Measurements from ENCODE around the gene MAMLD1.

Gene MAMLD1

GRCh38 chrX:150416469-150416868 lies 53.4 kb downstream of the MAMLD1 start:
- 100% methylated on average over 5 of the region's 6 CpGs for WGBS
- Histone ChIP-seq H3K79me1 (replicated peaks; ENCODE audit: low read length, poor library complexity, severe bottlenecking) (peaks cover 2% of the 10 kb centered on the region), H3K27me3 (ENCODE audit: control insufficient read depth in 1 of 2, insufficient read depth in 1 of 2, low read length in 2 of 2) (peaks cover 0 to 10% of the 10 kb centered on the region in 2 experiments), H4K91ac (ENCODE audit: low read length) (no peak overlapping the region), H4K8ac (ENCODE audit: low read length) (no peak overlapping the region), H2AFZ (ENCODE audit: low read depth, low read length) (no peak overlapping the region), H3K36me3 (ENCODE audit: control insufficient read depth in 1 of 2, insufficient read depth in 2 of 2, low read depth in 1 of 2, low read length in 2 of 2) (no peaks in the 10 kb centered on the region), H3K18ac (ENCODE audit: low read depth in 1 of 2, low read length in 2 of 2) (no peak overlapping the region), H3K4me1 (ENCODE audit: control insufficient read depth, insufficient read depth, low read depth, low read length) (no peaks in the 10 kb centered on the region), H2BK12ac (ENCODE audit: low read length in 2 of 2) (no peak overlapping the region), H2AK5ac (ENCODE audit: low read length, severe bottlenecking) (no peak overlapping the region), H3K14ac (ENCODE audit: low read length in 2 of 2) (no peak overlapping the region), H3K4me2 (ENCODE audit: low read length, poor library complexity, severe bottlenecking) (no peak overlapping the region), H2BK5ac (ENCODE audit: low read depth, low read length, poor library complexity, severe bottlenecking) (no peak overlapping the region), H2BK120ac (ENCODE audit: low read depth, low read length) (no peak overlapping the region), H3K23ac (ENCODE audit: low read length in 2 of 2) (no peak overlapping the region), H3K4ac (ENCODE audit: low read depth in 1 of 2, low read length in 2 of 2) (no peak overlapping the region), H3K9me3 (ENCODE audit: control insufficient read depth, low read length) (peaks cover 2% of the 10 kb centered on the region), H3K4me3 (ENCODE audit: insufficient read depth in 1 of 2, low read depth in 1 of 2, low read length in 2 of 2) (no peak overlapping the region), H3K27ac (ENCODE audit: low read length, poor library complexity, severe bottlenecking) (no peak overlapping the region), H3K9ac (ENCODE audit: low read length) (no peak overlapping the region), H2BK15ac (ENCODE audit: low read depth, poor library complexity, severe bottlenecking) (no peak overlapping the region)
- DNase-seq, result no peak

GRCh38 chrX:150421816-150422215 lies 58.7 kb downstream of the MAMLD1 start:
- Histone ChIP-seq H2BK5ac (ENCODE audit: low read depth, low read length, poor library complexity, severe bottlenecking) (no peak overlapping the region), H3K9me3 (ENCODE audit: control insufficient read depth, low read length) (peaks cover 3% of the 10 kb centered on the region), H3K18ac (ENCODE audit: low read depth in 1 of 2, low read length in 2 of 2) (no peak overlapping the region), H3K9ac (ENCODE audit: low read length) (peak overlapping the region; percentile 27), H3K27ac (ENCODE audit: low read length, poor library complexity, severe bottlenecking) (no peak overlapping the region), H3K4me2 (ENCODE audit: low read length, poor library complexity, severe bottlenecking) (no peak overlapping the region), H3K79me1 (replicated peaks; ENCODE audit: low read length, poor library complexity, severe bottlenecking) (peaks cover 6% of the 10 kb centered on the region), H3K4ac (ENCODE audit: low read depth in 1 of 2, low read length in 2 of 2) (no peak overlapping the region), H3K23ac (ENCODE audit: low read length in 2 of 2) (no peak overlapping the region), H3K36me3 (ENCODE audit: control insufficient read depth in 1 of 2, insufficient read depth in 2 of 2, low read depth in 1 of 2, low read length in 2 of 2) (no peaks in the 10 kb centered on the region), H2BK15ac (ENCODE audit: low read depth, poor library complexity, severe bottlenecking) (no peak overlapping the region), H3K14ac (ENCODE audit: low read length in 2 of 2) (no peak overlapping the region), H3K4me1 (ENCODE audit: control insufficient read depth, insufficient read depth, low read depth, low read length) (no peaks in the 10 kb centered on the region), H3K4me3 (ENCODE audit: insufficient read depth in 1 of 2, low read depth in 1 of 2, low read length in 2 of 2) (peak overlapping the region in 1 of 2 experiments; percentile 26), H2AFZ (ENCODE audit: low read depth, low read length) (no peak overlapping the region), H2BK120ac (ENCODE audit: low read depth, low read length) (no peak overlapping the region), H2AK5ac (ENCODE audit: low read length, severe bottlenecking) (no peak overlapping the region), H2BK12ac (ENCODE audit: low read length in 2 of 2) (no peak overlapping the region), H3K27me3 (ENCODE audit: control insufficient read depth in 1 of 2, insufficient read depth in 1 of 2, low read length in 2 of 2) (peaks cover 0 to 3% of the 10 kb centered on the region in 2 experiments), H4K91ac (ENCODE audit: low read length) (no peak overlapping the region), H4K8ac (ENCODE audit: low read length) (no peak overlapping the region)
- WGBS, result 86% methylated on average over 8 of the region's 8 CpGs
- no peak for DNase-seq

GRCh38 chrX:150429594-150429993 lies 66.5 kb downstream of the MAMLD1 start:
- no peak overlapping the region for H2BK5ac ChIP-seq (ENCODE audit: low read depth, low read length, poor library complexity, severe bottlenecking)
- H3K23ac ChIP-seq (ENCODE audit: low read length in 2 of 2), result no peak overlapping the region
- H3K4me1 ChIP-seq (ENCODE audit: control insufficient read depth, insufficient read depth, low read depth, low read length), result no peaks in the 10 kb centered on the region
- H2BK12ac ChIP-seq (ENCODE audit: low read length in 2 of 2), result no peak overlapping the region
- no peak overlapping the region for H2AK5ac ChIP-seq (ENCODE audit: low read length, severe bottlenecking)
- DNase-seq, result peak; percentile 82
- H3K18ac ChIP-seq (ENCODE audit: low read depth in 1 of 2, low read length in 2 of 2), result no peak overlapping the region
- H3K27me3 ChIP-seq (ENCODE audit: control insufficient read depth in 1 of 2, insufficient read depth in 1 of 2, low read length in 2 of 2), result peaks cover 0 to 10% of the 10 kb centered on the region in 2 experiments
- H3K9ac ChIP-seq (ENCODE audit: low read length), result no peak overlapping the region
- WGBS, result no CpG with 5 or more reads among the region's 1 CpG
- no peak overlapping the region for H3K4me2 ChIP-seq (ENCODE audit: low read length, poor library complexity, severe bottlenecking)
- H3K4me3 ChIP-seq (ENCODE audit: insufficient read depth in 1 of 2, low read depth in 1 of 2, low read length in 2 of 2), result no peak overlapping the region
- no peak overlapping the region for H3K27ac ChIP-seq (ENCODE audit: low read length, poor library complexity, severe bottlenecking)
- H2BK120ac ChIP-seq (ENCODE audit: low read depth, low read length), result no peak overlapping the region
- H4K8ac ChIP-seq (ENCODE audit: low read length), result no peak overlapping the region
- H4K91ac ChIP-seq (ENCODE audit: low read length), result no peak overlapping the region
- H3K79me1 ChIP-seq (replicated peaks; ENCODE audit: low read length, poor library complexity, severe bottlenecking), result peaks cover 6% of the 10 kb centered on the region
- H3K36me3 ChIP-seq (ENCODE audit: control insufficient read depth in 1 of 2, insufficient read depth in 2 of 2, low read depth in 1 of 2, low read length in 2 of 2), result no peaks in the 10 kb centered on the region
- H3K9me3 ChIP-seq (ENCODE audit: control insufficient read depth, low read length), result no peaks in the 10 kb centered on the region
- no peak overlapping the region for H2BK15ac ChIP-seq (ENCODE audit: low read depth, poor library complexity, severe bottlenecking)
- H3K14ac ChIP-seq (ENCODE audit: low read length in 2 of 2), result no peak overlapping the region
- no peak overlapping the region for H2AFZ ChIP-seq (ENCODE audit: low read depth, low read length)
- H3K4ac ChIP-seq (ENCODE audit: low read depth in 1 of 2, low read length in 2 of 2), result no peak overlapping the region

- Histone ChIP-seq H2BK15ac (ENCODE audit: low read depth, poor library complexity, severe bottlenecking) (no peak overlapping the region), H3K14ac (ENCODE audit: low read length in 2 of 2) (no peak overlapping the region), H3K23ac (ENCODE audit: low read length in 2 of 2) (no peak overlapping the region), H2BK120ac (ENCODE audit: low read depth, low read length) (no peak overlapping the region), H3K4me3 (ENCODE audit: insufficient read depth in 1 of 2, low read depth in 1 of 2, low read length in 2 of 2) (no peak overlapping the region), H3K4me1 (ENCODE audit: control insufficient read depth, insufficient read depth, low read depth, low read length) (peaks cover 3% of the 10 kb centered on the region), H3K4me2 (ENCODE audit: low read length, poor library complexity, severe bottlenecking) (no peak overlapping the region), H4K91ac (ENCODE audit: low read length) (no peak overlapping the region), H3K4ac (ENCODE audit: low read depth in 1 of 2, low read length in 2 of 2) (no peak overlapping the region), H3K27me3 (ENCODE audit: control insufficient read depth in 1 of 2, insufficient read depth in 1 of 2, low read length in 2 of 2) (peaks cover 0 to 2% of the 10 kb centered on the region in 2 experiments), H3K9me3 (ENCODE audit: control insufficient read depth, low read length) (no peaks in the 10 kb centered on the region), H2AK5ac (ENCODE audit: low read length, severe bottlenecking) (no peak overlapping the region), H3K36me3 (ENCODE audit: control insufficient read depth in 1 of 2, insufficient read depth in 2 of 2, low read depth in 1 of 2, low read length in 2 of 2) (no peaks in the 10 kb centered on the region), H3K18ac (ENCODE audit: low read depth in 1 of 2, low read length in 2 of 2) (no peak overlapping the region), H4K8ac (ENCODE audit: low read length) (no peak overlapping the region), H3K27ac (ENCODE audit: low read length, poor library complexity, severe bottlenecking) (no peak overlapping the region), H3K79me1 (replicated peaks; ENCODE audit: low read length, poor library complexity, severe bottlenecking) (peaks cover 2% of the 10 kb centered on the region), H2AFZ (ENCODE audit: low read depth, low read length) (no peak overlapping the region), H3K9ac (ENCODE audit: low read length) (no peak overlapping the region), H2BK12ac (ENCODE audit: low read length in 2 of 2) (no peak overlapping the region), H2BK5ac (ENCODE audit: low read depth, low read length, poor library complexity, severe bottlenecking) (no peak overlapping the region)
- no peak for DNase-seq
Measured at GRCh38 chrX:150436195-150436594, 73.1 kb downstream of the MAMLD1 start.
